ENCODE data around the gene CCDC93. TPM values are rescaled to one million over a fixed set of nuclear protein-coding genes. Genes with fewer than 3 reads are reported as not detected.

CCDC93 gene
- total and polyA plus RNA-seq, 10 of the 15 experiments (the other 5 are each of a cell fraction or from before 2014, with no cell fraction given) = 3.6 to 27.2 (median 13.5) TPM

- no peak for TF ChIP-seq E4F1 (IDR thresholded peaks at IDR 0.05; ENCODE audit: borderline replicate concordance, partially characterized antibody)
- no peak for TF ChIP-seq NR2C2 (IDR thresholded peaks at IDR 0.05; ENCODE audit: borderline replicate concordance, control insufficient read depth, insufficient read length, low read depth)
- TF ChIP-seq ZSCAN29 (IDR thresholded peaks at IDR 0.05) = no peak
- no peak for TF ChIP-seq TARDBP (IDR thresholded peaks at IDR 0.05; ENCODE audit: borderline replicate concordance)
- peak; percentile 88 for TF ChIP-seq ATF7 (IDR thresholded peaks at IDR 0.05; ENCODE audit: low read depth)
- peak; percentile 99 for TF ChIP-seq MTA2 (IDR thresholded peaks at IDR 0.05; ENCODE audit: low read depth)
- no peak for TF ChIP-seq POLR2AphosphoS2 (IDR thresholded peaks at IDR 0.05; ENCODE audit: low read depth, low read length)
- no peak for TF ChIP-seq HDAC2 (IDR thresholded peaks at IDR 0.05)
Measured at GRCh38 chr2:118059919-118060478, 46.1 kb upstream of the CCDC93 start (continued).

- H3K79me2 ChIP-seq (ENCODE audit: control insufficient read depth, insufficient read depth, low read length) = no peaks in the 10 kb centered on the region
- H3K27me3 ChIP-seq (replicated peaks in 1 of 2; ENCODE audit: control insufficient read depth in 2 of 2, insufficient read depth in 2 of 2, low read length in 1 of 2) = no peaks in the 10 kb centered on the region
- no peak overlapping the region for H3K4me2 ChIP-seq (ENCODE audit: control insufficient read depth, insufficient read depth)
- ATAC-seq (no peak), FAIRE-seq (no peak), DNase-seq (ENCODE audit: low read depth, low spot score) (no peak)
- intact Hi-C loops (cut with micrococcal nuclease; ENCODE audit: unreplicated experiment) = loop anchor here (5.0 kb wide), 1 partner anchor 128 kb away; no protein-coding TSS in a partner anchor
- 94% methylated on average over 3 of the region's 3 CpGs for WGBS (ENCODE audit: insufficient coverage, insufficient replicate concordance, low lambda C conversion rate, missing lambda C conversion rate)
- POLR2A ChIA-PET = interaction anchor here (1.4 to 1.7 kb wide), 2 partner anchors 10 to 11 kb away, joined by 5 to 7 read pairs; no protein-coding TSS in a partner anchor
- RAD21 ChIA-PET (ENCODE audit: unreplicated experiment) = interaction anchor here (9.8 kb wide), 1 partner anchor 9 kb away, joined by 266 read pairs; no protein-coding TSS in a partner anchor
- CTCF ChIA-PET = interaction anchor here (0.9 to 19.8 kb wide), 4 partner anchors 10 to 56 kb away, joined by 3 to 626 read pairs (median 80); no protein-coding TSS in a partner anchor
- H2AFZ ChIP-seq (ENCODE audit: control insufficient read depth, low read depth, low read length) = no peak overlapping the region
- H3K4me3 ChIP-seq = no peak overlapping the region
- SMC1A ChIA-PET (ENCODE audit: uncharacterized antibody, unreplicated experiment) = interaction anchor here (1.3 to 11.4 kb wide), 4 partner anchors 10 to 33 kb away, joined by 4 to 358 read pairs (median 56); partner anchors contain the start of gene INSIG2
- H3K9me3 ChIP-seq (replicated peaks; ENCODE audit: control insufficient read depth, insufficient read depth, low read length) = no peaks in the 10 kb centered on the region
- H3K9ac ChIP-seq (ENCODE audit: control insufficient read depth, insufficient read depth, low read length) = no peak overlapping the region
- H4K20me1 ChIP-seq (ENCODE audit: control insufficient read depth, insufficient read depth) = no peaks in the 10 kb centered on the region; the same call in 1 of the 2 replicates
- no peaks in the 10 kb centered on the region for H3K36me3 ChIP-seq (ENCODE audit: control insufficient read depth in 2 of 2, insufficient read depth in 2 of 2, low read length in 1 of 2)
- H3K4me1 ChIP-seq (ENCODE audit: control insufficient read depth, insufficient read depth, low read length) = peaks cover 41% of the 10 kb centered on the region
- in situ Hi-C loops (cut with MboI) = no loop called here
- no TSS peak for BruUV-seq (replicated peaks)
- no peak overlapping the region for H3K27ac ChIP-seq (ENCODE audit: control insufficient read depth, insufficient read depth)
- TF ChIP-seq SMARCA5 (IDR thresholded peaks at IDR 0.05) = no peak
- no peak for TF ChIP-seq USF2 (IDR thresholded peaks at IDR 0.05; ENCODE audit: borderline replicate concordance, low read depth, low read length)
- TF ChIP-seq RAD51 (IDR thresholded peaks at IDR 0.05) = no peak
- no peak for TF ChIP-seq CEBPB (IDR thresholded peaks at IDR 0.05; ENCODE audit: borderline replicate concordance in 1 of 2, low read depth in 2 of 2, low read length in 2 of 2)
- TF ChIP-seq RUNX3 (IDR thresholded peaks at IDR 0.05; ENCODE audit: low read length) = no peak
- no peak for TF ChIP-seq KAT2A (conservative IDR thresholded peaks at IDR 0.05; ENCODE audit: control insufficient read depth, low read depth, low read length)
- no peak for TF ChIP-seq HDAC2 (IDR thresholded peaks at IDR 0.05)
- no peak for TF ChIP-seq FOS (IDR thresholded peaks at IDR 0.05; ENCODE audit: borderline replicate concordance, extremely low read depth, insufficient read length)
- TF ChIP-seq, protein P1, sequence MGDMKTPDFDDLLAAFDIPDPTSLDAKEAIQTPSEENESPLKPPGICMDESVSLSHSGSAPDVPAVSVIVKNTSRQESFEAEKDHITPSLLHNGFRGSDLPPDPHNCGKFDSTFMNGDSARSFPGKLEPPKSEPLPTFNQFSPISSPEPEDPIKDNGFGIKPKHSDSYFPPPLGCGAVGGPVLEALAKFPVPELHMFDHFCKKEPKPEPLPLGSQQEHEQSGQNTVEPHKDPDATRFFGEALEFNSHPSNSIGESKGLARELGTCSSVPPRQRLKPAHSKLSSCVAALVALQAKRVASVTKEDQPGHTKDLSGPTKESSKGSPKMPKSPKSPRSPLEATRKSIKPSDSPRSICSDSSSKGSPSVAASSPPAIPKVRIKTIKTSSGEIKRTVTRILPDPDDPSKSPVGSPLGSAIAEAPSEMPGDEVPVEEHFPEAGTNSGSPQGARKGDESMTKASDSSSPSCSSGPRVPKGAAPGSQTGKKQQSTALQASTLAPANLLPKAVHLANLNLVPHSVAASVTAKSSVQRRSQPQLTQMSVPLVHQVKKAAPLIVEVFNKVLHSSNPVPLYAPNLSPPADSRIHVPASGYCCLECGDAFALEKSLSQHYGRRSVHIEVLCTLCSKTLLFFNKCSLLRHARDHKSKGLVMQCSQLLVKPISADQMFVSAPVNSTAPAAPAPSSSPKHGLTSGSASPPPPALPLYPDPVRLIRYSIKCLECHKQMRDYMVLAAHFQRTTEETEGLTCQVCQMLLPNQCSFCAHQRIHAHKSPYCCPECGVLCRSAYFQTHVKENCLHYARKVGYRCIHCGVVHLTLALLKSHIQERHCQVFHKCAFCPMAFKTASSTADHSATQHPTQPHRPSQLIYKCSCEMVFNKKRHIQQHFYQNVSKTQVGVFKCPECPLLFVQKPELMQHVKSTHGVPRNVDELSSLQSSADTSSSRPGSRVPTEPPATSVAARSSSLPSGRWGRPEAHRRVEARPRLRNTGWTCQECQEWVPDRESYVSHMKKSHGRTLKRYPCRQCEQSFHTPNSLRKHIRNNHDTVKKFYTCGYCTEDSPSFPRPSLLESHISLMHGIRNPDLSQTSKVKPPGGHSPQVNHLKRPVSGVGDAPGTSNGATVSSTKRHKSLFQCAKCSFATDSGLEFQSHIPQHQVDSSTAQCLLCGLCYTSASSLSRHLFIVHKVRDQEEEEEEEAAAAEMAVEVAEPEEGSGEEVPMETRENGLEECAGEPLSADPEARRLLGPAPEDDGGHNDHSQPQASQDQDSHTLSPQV (IDR thresholded peaks at IDR 0.05) = no peak
Measured at GRCh38 chr2:118058951-118059350, 45.1 kb upstream of the CCDC93 start.

Measured in GM12878 (cell line).